HUES6 (cell line): ENCODE results near the gene AAGAB.
"Not testable (repeated sequence)": the region's sequence is repeated elsewhere in the genome, so short reads cannot be mapped to it uniquely, and the experiment has no call there.

ENCODE experiments used
- H3K27ac ChIP-seq: 2 replicates; pipeline ENCODE4 v1.7.0; 2013; ENCODE audit warnings: low read depth, mild to moderate bottlenecking, low read length, inconsistent platforms
- H3K27me3 ChIP-seq: 2 replicates; pipeline ENCODE4 v1.6.1; 2013; ENCODE audit warnings: low read length; ENCODE audit not compliant: control insufficient read depth, insufficient read depth
- H3K36me3 ChIP-seq: 2 replicates; pipeline ENCODE4 v1.6.1; 2013; ENCODE audit warnings: low read length; ENCODE audit not compliant: control insufficient read depth, insufficient read depth
- H3K4me1 ChIP-seq: 2 replicates; pipeline ENCODE4 v1.6.1; 2013; ENCODE audit warnings: low read length; ENCODE audit not compliant: control insufficient read depth, insufficient read depth
- H3K4me3 ChIP-seq: 2 replicates; pipeline ENCODE4 v1.5.1; 2013; ENCODE audit warnings: low read depth, low read length
- H3K9ac ChIP-seq: one replicate; pipeline ENCODE4 v1.6.1; 2013; ENCODE audit warnings: mild to moderate bottlenecking, low read length
- H3K9me3 ChIP-seq: 2 replicates; pipeline ENCODE4 v1.6.1; 2013; ENCODE audit warnings: low read depth, low read length; ENCODE audit not compliant: control insufficient read depth, insufficient read depth

Gene AAGAB

DNA sequence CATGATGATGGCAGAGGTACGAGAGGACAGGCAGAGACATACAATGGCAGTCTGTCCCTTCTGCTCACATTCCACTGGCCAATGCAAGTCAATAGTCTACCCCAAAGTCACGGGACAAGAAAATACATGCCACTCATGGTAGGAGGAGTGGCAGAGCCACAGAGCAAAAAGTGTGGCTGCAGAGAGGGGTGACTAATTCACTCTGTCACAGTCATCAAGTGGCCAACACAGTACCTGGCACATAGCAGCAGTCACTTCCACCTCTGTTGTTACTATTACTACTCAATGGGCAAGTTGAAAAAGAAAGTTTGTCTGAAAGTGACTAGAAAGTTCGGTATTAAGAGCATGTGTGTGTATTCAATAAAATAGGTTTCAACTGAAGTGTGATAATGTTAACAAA is 97.6 kb downstream of the AAGAB start:
- Histone ChIP-seq H3K36me3 (no peaks in the 10 kb centered on the region), H3K9me3 (peaks cover 3% of the 10 kb centered on the region; the same call in 1 of the 2 replicates), H3K4me1 (peaks cover 18% of the 10 kb centered on the region), H3K4me3 (no peak overlapping the region), H3K27me3 (no peaks in the 10 kb centered on the region), H3K27ac (no peak overlapping the region), H3K9ac (no peak overlapping the region)

- Histone ChIP-seq H3K27ac (no peak overlapping the region), H3K36me3 (no peaks in the 10 kb centered on the region)
Measured at GRCh38 chr15:67156426-67156825, 98.0 kb downstream of the AAGAB start.

GRCh38 chr15:67154249-67154648 is 100.2 kb downstream of the AAGAB start:
- peaks cover 32% of the 10 kb centered on the region for H3K4me1 ChIP-seq
- no peaks in the 10 kb centered on the region for H3K27me3 ChIP-seq
- H3K36me3 ChIP-seq = no peaks in the 10 kb centered on the region
- H3K27ac ChIP-seq = no peak overlapping the region
- H3K9me3 ChIP-seq = peaks cover 3% of the 10 kb centered on the region; the same call in 1 of the 2 replicates
- no peak overlapping the region for H3K9ac ChIP-seq
- no peak overlapping the region for H3K4me3 ChIP-seq

More at GRCh38 chr15:67156426-67156825, 98.0 kb downstream of the AAGAB start:
- Histone ChIP-seq H3K9me3 (peaks cover 3% of the 10 kb centered on the region; the same call in 1 of the 2 replicates), H3K9ac (no peak overlapping the region), H3K4me1 (peaks cover 18% of the 10 kb centered on the region), H3K4me3 (no peak overlapping the region), H3K27me3 (no peaks in the 10 kb centered on the region)

DNA sequence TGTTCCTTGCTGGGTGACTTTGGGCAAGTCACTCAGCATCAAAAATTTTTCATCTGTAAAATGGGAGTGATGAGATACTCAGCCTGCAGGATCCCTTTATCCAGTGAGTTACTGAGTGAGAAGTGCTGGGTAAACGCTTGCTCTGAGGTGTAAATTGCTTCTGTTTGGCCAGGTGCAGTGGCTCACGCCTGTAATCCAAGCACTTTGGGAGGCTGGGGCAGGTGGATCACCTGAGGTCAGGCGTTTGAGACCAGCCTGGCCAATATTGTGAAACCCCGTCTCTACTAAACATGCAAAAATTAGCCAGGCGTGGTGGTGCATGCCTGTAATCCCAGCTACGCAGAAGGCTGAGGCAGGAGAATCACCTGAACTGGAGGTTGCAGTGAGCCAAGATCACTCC is 101.4 kb downstream of the AAGAB start:
- H3K9ac ChIP-seq, H3K27me3 ChIP-seq, H3K27ac ChIP-seq, H3K9me3 ChIP-seq, H3K4me3 ChIP-seq, H3K36me3 ChIP-seq: not testable (repeated sequence)
- peaks cover 44% of the 10 kb centered on the region for H3K4me1 ChIP-seq

DNA sequence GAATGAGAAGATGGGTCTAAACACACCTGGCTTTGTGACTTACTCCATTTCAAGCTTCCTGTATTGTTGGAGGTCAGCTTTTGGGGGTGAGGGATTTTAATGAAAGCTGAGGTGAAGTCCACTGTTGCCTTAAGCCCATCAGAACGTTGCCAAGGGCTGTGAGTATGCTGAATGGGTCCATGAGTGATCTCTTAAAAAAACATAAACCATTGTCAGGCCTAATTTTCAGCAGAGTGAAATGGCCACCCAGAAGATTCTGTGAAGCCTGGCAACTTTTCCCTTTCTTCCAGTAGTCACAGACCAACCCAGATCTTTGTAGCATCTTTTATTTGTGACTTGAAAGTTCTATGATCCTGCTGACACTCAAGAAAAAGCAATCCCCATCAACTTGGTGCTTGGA is 102.0 kb downstream of the AAGAB start:
- Histone ChIP-seq H3K36me3 (no peaks in the 10 kb centered on the region), H3K9ac (no peak overlapping the region), H3K27ac (no peak overlapping the region), H3K9me3 (peaks cover 3% of the 10 kb centered on the region; the same call in 1 of the 2 replicates), H3K4me3 (no peak overlapping the region), H3K27me3 (no peaks in the 10 kb centered on the region), H3K4me1 (peaks cover 50% of the 10 kb centered on the region)
